Ramos (cell line): Measurements from ENCODE around the gene SNX2.
"Not testable (repeated sequence)": the region's sequence is repeated elsewhere in the genome, so short reads cannot be mapped to it uniquely, and the experiment has no call there.

Experiments used
- in situ Hi-C: fragments of 300-500 bp; cut with MboI; formaldehyde crosslinking; loops from one replicate; pipeline ENCODE4 v1.14.3; 2022; ENCODE audit warnings: low sequenced_read_pairs; ENCODE audit not compliant: unreplicated experiment

SNX2 gene

DNA sequence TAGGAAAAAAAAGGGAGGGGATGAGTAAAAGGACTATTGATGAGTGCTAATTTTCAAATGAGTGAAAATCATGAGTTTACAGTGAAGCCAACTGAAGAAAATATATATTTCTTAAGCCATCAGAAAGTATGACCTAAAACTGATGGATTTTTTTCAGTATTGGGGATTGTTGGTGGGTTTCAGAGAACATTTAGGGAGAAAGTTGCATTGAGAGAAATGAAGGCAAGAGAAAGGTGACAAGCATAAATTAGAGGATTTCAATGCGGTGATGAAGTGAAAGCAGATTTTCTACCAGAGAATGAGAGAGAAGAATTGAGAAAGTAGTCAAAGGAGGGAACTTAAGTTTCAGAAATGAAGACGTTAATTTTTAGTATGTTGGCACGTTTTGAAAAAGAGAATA is 62.1 kb downstream of the SNX2 start:
- in situ Hi-C loops = no loop called here

DNA sequence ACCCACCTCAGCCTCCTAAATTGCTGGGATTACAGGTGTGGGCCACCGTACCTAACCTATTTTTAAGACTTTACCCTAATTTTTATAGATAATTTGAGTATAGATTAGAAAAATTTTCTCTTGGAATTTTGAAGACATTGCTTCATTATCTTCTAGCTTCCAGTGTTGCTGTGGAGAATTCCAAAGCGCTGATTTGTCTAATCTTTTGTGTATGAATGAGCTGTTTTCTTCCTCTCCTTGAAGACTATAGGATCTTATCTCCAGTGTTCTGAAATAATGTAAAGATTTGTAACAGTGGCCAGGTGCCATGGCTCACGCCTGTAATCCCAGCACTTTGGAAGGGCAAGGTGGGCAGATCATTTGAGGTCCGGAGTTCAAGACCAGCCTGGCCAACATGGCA is 64.9 kb downstream of the SNX2 start:
- in situ Hi-C loops = no loop called here

DNA sequence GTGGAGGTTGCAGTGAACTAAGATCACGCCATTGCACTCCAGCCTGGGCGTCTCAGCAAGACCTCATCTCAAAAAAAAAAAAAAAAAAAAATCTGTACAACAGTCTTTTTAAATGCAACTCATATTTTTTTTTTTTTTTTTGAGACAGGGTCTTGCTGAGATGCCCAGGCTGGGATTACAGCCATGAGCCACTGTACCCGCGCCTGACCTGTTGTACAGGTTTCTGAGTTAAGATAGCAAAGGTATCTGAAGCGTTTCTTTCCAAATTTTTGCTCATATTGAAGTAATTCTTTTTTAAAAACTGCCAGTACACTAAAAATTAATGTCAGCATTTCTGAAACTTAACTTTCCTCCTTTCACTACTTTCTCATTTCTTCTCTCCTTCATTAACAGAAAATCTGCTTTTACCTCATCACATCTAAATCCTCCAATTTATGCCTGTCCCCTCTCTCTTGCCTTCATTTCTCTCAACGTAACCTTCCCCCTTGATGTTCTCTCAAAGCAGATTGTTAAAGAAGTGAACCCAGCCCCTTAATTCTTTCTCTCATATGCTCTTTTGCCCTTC is 67.2 kb downstream of the SNX2 start:
- in situ Hi-C loops = no loop called here

DNA sequence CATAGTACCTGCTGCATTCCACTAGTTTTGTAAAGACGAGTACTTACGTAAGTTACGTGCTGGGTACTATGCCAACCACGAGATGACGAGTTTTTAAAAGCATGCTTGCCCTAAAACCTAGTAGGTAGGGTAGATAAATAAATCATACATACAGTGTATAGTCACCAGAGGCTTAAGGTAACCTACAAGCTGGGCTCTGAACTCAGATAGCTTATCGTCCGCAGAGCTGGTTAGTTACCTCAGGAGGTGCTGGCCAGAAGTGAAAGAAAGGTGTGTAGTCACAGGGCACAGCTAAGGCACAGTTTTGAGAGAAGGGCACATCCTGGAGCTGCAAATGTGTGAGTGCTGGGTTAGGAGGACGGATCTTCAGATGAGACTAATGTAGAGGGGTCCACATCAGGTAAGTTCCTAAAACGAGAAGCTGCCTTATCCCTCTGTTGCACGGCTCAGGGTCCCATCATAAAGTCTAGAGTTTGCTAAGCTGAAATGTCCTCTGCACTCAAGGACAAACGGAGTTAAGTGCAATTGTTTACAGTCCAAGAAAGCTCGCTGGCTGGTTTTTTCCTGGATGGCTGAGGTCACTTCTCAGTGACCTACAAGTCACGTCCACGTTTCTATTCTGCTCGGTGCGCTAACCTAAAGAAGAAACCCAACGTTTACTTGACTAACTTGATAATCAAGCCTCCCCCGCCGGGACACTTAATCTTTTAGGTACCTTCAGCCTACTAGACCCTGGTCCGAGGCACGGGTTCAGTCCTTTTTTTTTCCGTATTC is 69.4 kb downstream of the SNX2 start:
- in situ Hi-C loops = no loop called here

DNA sequence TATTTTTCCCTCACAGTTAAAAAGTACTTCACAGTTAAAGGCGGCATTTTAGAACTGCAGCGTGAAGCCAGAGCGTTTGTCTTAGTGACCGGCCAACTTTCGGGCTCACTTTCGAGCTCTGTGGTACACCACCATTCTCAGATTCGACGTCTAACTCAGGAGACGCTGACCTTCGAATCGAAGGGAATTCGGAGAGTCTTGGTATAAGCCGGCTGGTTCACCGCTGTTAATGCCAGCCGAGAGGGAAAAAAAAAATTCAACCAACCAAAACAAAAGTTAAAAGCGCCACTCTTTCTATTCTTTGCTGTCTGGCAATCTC is 70.0 kb downstream of the SNX2 start:
- in situ Hi-C loops = no loop called here

DNA sequence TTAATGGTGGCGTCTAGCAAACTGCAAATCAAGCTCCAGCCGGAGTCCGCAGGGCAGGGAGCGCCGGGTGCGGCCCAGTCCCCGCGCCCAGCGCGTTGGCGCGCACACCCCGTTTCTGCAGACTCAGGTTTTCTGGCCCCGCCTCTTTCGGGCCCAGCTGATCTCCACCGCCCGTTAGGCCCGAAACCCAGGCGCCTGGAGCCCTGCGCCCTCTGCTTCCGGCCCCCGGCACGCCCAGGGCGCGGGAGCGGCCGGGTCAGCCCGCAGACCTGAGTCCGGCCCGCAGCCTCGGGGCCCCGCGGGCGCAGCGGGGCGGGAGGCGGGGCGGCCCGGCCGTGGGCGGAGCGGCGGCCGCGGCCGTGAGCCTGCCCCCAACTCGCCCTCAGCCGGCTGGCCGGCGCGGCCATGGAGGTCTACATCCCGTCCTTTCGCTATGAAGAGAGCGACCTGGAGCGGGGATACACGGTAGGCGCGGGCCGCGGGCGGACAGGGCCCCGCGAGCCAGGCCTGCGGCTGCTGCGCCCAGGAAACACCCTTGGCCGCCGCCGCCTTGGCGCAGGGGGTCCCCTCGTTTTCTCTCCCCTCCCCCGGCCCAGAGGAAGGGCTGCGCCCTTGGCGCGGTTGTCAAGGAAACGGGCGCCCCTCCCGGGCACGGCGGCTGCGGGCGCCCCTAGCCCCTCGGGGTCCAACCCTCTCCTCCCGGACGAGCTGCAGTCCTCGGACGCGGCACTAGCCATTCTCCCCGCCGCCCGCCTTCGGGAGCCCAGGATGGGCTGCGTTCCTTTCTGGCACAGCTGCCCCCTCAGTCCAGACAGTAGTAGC is 70.6 kb downstream of the SNX2 start, which contains the start of gene SNX24:
Gene SNX24, plus strand, starts transcription at position 385 of the 822 bp plus-strand sequence. Its CDS starts 21 bp downstream, at position 406.
- in situ Hi-C loops = no loop called here

DNA sequence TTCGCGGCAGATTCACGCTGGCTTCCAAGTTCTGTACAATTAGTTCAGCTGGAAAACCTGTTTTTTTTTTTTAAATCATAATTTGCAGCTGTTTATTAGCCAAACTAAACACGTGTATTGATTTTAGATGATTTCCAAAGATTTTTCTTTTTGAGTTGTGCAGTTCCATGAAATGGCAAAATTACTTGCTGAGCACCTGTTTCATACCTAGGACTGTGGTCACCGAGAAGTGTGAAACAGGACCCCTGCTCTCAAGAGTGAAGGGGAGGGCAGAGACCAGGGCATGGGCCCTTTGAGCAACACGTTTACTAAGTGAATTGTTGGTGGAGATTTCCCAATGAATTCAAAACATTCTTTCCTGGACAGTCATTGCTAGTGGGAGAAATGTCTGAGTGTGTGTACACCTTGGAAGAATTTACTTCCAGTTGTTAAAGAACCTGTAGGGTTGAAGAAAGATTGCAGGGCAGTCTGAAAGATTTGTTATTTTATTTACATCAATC is 71.2 kb downstream of the SNX2 start:
- in situ Hi-C loops = no loop called here

DNA sequence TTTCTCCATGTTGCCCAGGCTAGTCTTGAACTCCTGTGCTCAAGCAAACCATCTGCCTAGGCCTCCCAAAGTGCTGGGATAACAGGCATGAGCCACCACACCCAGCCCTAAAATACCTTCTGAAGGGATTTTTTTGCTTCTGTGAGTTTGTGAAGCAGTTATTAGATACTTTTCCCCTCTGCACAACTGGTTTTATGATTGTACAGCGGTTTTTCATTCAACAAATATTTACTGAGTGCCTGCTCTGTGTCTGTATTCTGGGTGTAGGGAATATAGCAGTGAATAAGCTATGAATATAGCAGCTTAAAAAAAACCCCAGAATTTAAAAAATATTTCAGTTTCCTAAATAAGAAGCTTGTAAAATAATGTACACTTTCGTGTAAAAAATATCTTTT is 72.8 kb downstream of the SNX2 start:
- in situ Hi-C loops = no loop called here

DNA sequence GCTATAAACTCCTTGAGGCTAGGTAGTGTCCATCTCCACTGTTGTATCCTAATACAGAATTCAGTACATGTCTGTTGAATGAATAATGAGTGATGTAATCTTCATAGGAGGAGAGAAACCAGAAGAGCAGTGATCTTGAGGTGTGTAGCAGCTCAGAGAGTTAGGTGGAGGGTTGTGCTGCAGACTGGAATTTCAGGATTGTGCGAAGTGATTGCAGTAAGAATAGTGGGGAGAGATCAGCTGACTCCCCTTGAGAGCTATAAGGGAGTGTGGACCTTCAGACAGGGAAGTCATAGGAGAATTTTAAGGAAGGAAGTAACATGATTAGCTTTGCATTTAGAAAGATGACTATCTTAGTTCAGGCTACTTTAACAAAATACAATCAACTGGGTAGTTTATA is 74.9 kb downstream of the SNX2 start:
- in situ Hi-C loops = no loop called here

DNA sequence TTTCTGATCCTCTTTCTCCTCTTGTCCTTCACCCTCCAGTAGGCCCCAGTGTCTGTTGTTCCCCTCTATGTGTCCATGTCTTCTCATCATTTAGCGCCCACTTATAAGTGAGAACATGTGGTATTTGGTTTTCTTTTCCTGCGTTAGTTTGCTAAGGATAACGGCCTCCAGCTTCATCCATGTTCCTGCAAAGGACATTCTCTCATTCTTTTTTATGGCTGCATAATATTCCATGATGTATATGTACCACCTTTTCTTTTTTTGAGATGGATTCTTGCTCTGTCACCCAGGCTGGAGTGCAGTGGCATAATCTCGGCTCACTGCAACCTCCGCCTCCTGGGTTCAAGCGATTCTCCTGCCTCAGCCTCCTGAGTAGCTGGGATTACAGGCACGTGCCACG is 82.7 kb downstream of the SNX2 start:
- in situ Hi-C loops = not testable (repeated sequence)

DNA sequence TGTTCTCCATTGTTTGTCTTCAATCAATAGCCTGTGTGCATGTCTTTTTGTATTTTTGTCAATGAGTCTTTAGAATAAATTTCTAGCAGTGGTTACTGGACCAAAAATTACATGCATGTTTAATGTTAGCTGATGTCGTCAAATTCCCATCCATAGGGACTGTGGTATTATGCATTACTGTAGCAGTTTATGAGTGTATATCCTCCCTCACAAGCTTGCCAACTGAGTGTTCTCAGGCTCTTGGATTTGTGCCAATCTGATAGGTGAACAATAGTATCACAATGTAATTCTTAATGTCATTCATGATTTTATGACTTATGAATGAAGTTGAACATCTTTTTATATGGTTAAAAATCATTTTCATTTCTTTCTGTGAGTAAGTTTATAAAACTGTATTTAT is 83.6 kb downstream of the SNX2 start:
- in situ Hi-C loops = no loop called here

DNA sequence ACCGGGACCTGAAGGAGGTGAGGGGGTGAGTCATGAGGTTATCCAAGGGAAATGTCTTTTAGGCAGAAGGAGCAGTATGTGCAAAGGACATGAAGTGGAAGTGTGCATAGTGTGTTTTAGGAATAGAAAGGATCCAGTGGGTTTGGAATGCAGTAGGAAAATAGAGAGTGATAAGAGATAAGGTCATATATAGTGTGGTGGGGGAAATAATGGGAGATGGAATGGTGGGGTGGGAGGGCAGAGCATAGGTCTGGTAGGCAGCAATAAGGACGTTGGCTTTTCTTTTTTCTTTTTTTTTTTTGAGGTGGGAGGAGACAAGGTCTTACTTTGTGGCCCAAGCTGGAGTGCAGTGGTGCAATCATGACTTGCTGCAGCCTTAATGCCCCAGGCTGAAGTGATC is 88.4 kb downstream of the SNX2 start:
- in situ Hi-C loops = no loop called here

DNA sequence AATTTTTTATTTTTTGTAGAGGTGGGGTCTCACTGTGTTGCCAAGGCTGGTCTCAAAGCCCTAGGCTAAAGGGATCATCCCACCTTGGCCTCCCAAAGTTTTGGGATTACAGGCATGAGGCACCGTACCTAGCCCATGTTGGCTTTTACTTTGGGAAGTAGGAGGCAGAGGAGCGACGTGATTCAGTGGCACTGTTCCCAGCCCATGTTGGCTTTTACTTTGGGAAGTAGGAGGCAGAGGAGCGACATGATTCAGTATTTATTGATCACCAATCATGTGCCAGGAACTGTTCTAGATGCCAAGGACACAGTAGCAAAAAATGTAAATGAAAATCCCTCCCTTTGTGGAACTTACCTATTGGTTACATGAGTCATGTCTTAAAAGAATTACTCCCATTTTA is 88.8 kb downstream of the SNX2 start:
- in situ Hi-C loops = no loop called here

DNA sequence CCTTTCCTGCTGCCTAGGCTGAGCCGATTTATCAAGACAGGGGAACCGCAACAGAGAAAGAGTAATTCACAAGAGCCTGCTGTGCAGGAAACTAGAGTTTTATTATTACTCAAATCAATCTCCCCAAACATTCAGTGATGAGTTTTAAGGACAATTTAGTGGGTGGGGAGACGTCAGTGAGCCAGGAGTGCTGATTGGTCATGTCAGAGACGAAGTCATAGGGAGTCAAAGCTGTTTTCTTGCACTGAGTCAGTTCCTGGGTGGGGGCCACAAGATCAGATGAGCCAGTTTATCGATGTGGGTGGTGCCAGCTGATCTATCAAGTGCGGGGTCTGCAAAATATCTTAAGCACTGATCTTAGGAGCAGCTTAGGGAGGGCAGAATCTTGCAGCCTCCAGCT is 89.5 kb downstream of the SNX2 start:
- in situ Hi-C loops = no loop called here

DNA sequence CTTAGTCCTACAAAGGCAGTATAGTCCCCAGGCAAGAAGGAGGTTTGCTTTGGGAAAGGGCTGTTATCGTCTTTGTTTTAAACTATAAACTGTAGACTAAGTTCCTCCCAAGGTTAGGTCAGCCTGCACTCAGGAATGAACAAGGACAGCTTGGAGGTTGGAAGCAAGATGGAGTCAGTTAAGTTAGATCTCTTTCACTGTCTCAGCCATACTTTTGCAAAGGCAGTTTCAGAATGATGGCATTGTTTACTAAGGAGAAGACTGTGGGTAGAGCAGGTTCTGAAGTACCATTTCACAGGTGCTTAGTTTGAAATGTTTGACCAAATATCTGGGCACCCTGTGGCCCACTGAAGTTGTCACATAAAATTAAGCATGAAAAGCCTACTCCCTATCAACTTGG is 90.0 kb downstream of the SNX2 start:
- in situ Hi-C loops = no loop called here

DNA sequence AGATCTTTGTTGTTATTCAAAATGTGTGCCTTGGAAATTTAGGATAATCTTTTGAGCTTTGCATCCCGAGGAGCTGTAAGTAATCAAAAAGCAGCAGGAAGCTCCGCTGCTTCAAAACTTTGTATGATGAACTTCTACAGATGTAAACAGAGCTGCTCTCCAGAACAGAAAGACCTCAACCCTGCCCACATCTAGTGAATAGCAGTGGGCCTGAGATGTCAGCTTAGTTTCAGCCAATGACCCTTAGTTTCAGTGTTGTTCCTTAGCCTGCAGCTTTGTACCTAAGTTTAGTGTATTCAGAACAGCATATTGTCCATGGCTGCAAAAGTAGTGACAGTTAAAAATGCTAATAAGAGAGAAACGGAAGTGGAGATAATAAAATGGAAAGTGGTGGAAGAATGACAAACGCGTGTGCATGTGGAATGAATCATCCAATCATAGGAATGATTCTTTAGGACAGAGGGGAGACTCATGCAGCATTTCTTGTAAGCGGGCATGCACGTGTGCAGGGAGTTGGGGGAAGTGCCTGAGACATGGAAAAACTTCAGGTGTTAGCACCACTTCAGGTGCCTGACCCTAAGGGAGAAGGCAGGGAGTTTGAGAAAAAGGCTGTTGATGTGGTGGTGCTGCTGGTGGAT is 95.5 kb downstream of the SNX2 start:
- in situ Hi-C loops = no loop called here

DNA sequence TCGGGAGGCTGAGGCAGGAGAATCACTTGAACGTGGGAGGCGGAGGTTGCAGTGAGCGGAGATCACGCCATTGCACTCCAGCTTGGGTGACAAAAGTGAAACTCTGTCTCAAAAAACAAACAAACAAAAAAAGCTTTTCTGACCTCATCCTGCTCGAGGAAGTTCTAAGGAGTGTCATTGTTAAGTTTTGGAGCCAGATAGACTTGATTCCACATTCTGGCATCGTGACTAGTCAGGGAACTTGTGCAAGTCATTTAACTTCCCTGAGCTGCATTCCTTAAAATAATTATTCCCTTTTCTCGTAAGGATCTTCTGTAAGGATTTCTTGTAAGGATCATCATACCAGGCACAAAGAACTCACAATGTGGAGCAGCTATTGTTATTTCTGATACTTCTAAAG is 96.8 kb downstream of the SNX2 start:
- in situ Hi-C loops = no loop called here

DNA sequence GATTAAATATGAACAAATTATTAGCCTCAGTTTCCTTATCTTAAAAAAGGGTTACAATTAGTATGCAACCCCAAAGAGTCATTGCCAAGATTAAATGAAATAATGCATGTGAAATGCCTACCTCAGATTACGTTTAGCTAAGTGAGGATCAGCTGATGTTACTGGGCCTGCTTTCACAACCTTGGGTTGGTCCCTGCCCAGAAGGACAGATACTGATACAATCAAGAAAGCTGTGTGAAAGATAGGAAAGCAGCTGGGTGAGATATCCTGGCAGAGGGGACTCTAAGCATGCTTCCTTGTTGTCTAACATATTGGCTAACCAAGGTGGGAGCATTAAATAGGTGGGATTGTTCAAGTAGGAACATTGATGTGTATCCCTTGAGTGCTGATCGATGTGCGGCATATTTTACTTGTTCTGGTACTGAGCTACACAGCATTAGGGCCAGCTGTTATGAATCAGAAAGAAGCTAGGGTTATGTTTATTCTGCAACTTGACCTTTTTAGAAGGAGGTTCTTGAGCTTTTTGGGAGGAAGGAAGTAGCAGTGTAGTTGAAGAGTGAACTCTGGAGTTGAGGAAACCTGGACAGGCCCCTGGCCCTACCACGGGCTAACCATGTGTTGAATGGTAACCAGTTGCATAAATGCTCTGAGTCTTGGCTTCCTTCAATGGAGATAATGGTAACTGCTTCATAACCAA is 99.4 kb downstream of the SNX2 start:
- in situ Hi-C loops = no loop called here

DNA sequence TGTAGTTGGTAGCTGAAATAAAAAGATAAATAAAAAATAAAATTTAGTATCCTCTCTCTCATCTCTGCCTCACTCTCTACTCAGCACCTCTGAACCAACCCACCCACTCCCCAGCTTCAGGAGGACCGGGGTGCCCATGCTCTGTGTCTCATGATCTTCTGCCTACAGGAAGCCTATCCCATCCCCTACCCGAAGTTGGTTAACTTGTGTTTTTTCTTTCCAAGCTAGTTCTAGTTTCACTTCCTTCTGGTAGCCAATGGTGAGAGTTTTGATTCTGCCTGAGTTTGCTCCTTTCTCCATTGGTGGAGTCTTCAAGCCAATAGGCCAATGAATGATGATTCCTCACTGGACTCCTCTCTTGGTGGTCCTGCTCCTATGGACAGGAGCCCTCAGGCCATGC is 102.6 kb downstream of the SNX2 start:
- in situ Hi-C loops = no loop called here

DNA sequence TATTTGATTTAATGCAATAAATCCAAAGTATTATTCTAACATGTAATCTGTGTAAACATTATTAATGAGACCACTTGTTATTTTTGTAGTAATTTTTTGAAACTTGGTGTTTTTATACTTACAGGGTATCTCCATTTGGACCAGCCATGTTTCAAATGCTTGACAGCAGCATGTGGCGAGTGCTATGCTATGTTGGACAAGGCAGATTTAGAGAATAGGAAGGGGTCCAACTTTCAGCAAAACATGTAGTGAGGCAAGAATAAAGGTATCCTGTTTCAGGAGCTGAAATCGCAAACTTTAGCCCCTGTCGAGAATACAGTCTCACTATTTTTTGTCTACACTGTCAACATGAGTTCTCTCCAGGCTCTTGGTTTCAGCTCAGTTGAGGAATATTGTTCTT is 104.2 kb downstream of the SNX2 start:
- in situ Hi-C loops = no loop called here
